ENCODE measurements around the gene PPP2R5C. TPM values are rescaled to one million over a fixed set of nuclear protein-coding genes. Genes with fewer than 3 reads are reported as not detected.

The PPP2R5C gene
- total RNA-seq, 1 donor from 2014 or later: 63.5 TPM

DNA sequence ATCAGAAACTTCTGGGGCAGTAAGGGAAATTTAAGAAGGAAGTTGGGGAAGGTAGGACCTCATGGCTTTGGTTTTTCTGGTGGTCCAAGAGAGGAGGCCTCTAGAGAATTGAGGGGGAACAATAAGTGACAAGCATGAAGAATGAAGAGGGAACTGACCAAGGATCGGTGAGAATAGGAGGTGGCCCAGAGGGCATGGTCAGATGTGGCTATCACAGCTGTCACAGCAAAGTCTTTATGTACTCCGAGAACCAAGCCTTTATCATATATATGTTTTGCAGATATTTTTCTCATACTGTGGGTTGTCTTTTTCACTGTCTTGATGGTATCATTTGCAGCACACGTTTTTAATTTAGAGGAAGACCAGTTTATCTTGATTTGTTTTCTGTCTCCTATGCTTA, 64.3 kb downstream of the PPP2R5C start:
- no peak for DNase-seq (ENCODE audit: low read depth)
- no peak overlapping the region for H3K4me3 ChIP-seq (ENCODE audit: low read depth, low read length)
- TF ChIP-seq, protein P1, sequence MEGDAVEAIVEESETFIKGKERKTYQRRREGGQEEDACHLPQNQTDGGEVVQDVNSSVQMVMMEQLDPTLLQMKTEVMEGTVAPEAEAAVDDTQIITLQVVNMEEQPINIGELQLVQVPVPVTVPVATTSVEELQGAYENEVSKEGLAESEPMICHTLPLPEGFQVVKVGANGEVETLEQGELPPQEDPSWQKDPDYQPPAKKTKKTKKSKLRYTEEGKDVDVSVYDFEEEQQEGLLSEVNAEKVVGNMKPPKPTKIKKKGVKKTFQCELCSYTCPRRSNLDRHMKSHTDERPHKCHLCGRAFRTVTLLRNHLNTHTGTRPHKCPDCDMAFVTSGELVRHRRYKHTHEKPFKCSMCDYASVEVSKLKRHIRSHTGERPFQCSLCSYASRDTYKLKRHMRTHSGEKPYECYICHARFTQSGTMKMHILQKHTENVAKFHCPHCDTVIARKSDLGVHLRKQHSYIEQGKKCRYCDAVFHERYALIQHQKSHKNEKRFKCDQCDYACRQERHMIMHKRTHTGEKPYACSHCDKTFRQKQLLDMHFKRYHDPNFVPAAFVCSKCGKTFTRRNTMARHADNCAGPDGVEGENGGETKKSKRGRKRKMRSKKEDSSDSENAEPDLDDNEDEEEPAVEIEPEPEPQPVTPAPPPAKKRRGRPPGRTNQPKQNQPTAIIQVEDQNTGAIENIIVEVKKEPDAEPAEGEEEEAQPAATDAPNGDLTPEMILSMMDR (conservative IDR thresholded peaks at IDR 0.05; ENCODE audit: low read depth, low read length): no peak

DNA sequence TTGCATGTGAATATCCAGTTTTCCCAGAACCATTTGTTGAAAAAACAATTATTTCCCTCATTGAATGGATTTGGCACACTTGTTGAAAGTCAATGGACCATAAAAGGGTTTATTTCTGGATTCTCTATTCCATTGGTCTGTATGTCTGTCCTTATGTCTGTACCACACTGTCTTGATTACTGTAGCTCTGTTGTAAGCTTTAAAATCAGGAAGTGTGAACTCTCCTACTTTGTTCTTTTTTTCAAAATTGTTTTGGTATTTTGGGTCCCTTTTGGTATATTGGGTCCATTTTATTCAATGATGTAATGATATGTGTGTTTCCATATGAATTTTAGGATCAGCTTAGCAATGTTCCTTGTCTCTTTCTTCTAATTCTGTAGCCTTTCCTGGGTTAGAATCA, 64.8 kb downstream of the PPP2R5C start:
- TF ChIP-seq, protein P1 (conservative IDR thresholded peaks at IDR 0.05; ENCODE audit: low read depth, low read length): no peak
- no peak for DNase-seq (ENCODE audit: low read depth)
- no peak overlapping the region for H3K4me3 ChIP-seq (ENCODE audit: low read depth, low read length)

DNA sequence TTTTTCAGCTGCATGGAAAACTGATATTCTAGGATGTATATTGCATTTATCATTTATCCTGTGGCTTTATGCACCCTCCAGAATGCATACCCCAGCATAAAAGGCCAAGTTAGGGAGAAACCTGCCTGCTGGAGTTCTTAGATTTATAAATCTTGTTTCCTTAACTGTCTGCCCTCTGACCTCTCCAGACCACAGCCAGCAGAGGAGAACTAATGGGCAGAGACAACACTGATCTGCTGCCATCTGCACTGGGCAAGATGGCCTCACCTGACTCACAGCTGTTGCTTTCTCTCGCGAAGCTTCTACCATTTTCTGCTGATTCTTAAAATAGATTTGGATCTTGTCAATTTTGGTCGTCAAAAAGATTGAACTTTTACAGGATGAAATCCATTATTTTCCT, 65.8 kb downstream of the PPP2R5C start:
- no peak for DNase-seq (ENCODE audit: low read depth)
- TF ChIP-seq, protein P1 (conservative IDR thresholded peaks at IDR 0.05; ENCODE audit: low read depth, low read length): no peak
- H3K4me3 ChIP-seq (ENCODE audit: low read depth, low read length): no peak overlapping the region

DNA sequence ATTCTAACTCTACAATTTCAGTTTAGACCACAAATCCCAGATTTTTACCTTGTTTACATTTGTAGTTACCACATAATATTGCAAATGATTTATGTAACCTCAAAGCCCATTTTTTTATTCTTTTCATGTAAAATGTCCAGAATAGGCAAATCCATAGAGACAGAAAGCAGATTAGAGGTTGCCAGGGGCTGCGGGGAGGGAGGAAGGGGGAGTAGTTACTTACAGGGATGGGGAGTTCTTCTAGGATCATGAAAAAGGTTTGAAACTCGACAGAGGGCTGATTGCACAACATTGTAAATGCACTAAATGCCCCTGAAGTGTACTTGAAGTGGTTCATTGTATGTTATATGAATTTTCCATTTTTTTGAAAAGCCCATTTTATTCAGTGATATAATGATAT, 66.5 kb downstream of the PPP2R5C start:
- no peak for DNase-seq (ENCODE audit: low read depth)
- TF ChIP-seq, protein P1 (conservative IDR thresholded peaks at IDR 0.05; ENCODE audit: low read depth, low read length): no peak
- H3K4me3 ChIP-seq (ENCODE audit: low read depth, low read length): no peak overlapping the region

DNA sequence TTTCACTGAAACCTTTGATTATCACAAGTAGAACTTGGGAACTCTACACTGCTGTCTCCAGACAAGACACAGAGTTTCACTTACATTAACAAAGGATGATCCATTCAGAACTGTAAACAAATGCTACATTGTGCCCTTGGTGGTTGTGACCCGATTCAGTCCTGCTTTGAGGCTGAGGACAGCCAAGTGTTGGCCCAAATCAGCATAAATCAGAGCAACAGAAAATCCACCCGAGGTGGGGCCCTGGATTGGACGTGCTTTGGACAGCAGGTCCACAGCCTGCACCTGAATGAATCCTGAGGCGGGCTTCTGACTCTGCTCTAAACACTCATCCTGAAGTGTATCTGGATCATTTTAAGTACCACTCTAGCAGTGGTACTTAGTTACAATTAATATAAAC, 68.8 kb downstream of the PPP2R5C start:
- H3K4me3 ChIP-seq (ENCODE audit: low read depth, low read length): no peak overlapping the region
- no peak for DNase-seq (ENCODE audit: low read depth)
- TF ChIP-seq, protein P1 (conservative IDR thresholded peaks at IDR 0.05; ENCODE audit: low read depth, low read length): no peak

DNA sequence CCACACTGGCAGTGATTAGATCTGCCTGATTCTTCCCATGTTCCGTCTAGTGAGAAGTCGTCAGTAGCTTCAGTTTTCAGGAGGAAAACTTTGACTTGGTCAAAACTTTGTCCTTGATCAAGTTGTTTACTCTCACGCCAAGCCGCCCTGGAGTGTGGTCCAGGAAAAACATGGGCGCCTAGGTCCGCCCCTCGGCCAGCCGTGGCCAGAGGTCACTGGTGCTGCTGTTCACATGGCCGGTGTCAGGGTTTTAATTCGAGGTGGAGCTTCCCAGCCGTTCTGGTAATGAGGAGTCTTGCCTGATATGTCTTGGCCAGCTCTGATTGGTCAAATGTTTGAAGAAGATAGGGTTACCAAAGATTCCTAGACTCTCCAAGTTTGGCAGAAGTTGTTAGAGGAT, 71.5 kb downstream of the PPP2R5C start:
- H3K4me3 ChIP-seq (ENCODE audit: low read depth, low read length): no peak overlapping the region
- TF ChIP-seq, protein P1 (conservative IDR thresholded peaks at IDR 0.05; ENCODE audit: low read depth, low read length): no peak
- DNase-seq (ENCODE audit: low read depth): no peak

DNA sequence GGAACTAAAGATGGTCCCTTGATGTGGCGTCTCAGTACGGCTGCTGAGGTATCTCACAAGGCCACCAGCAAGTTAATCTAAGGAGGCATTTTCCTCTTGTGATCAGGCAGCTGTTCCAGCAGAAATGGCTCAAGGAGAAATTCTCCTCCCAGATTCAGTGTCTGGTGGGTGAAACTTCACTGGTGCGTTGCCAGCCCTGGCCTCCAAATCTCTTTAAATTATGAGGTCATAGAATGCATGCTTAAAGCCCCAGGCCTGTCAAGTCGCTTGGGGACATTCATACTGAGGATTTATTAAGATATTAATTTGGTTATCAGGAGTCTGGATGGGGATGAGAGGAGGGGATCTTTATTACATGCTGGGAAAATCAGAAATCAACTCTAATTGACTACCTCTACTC, 72.9 kb downstream of the PPP2R5C start:
- no peak for DNase-seq (ENCODE audit: low read depth)
- TF ChIP-seq, protein P1 (conservative IDR thresholded peaks at IDR 0.05; ENCODE audit: low read depth, low read length): no peak
- H3K4me3 ChIP-seq (ENCODE audit: low read depth, low read length): no peak overlapping the region

Measured in epithelial cell of proximal tubule (primary cell).